Mucosa of rectum (tissue), 2 donors: Measurements from ENCODE around the gene SH3GLB1.

ENCODE experiments used
- H3K27ac ChIP-seq, 2 donors: one replicate each; pipeline ENCODE4 v1.7.0; 2013; ENCODE audit warnings: inconsistent platforms in 2 of 2, low read depth in 2 of 2, low read length in 2 of 2
- H3K27me3 ChIP-seq, 2 donors: one replicate each; pipeline ENCODE4 v1.7.0; 2013; ENCODE audit warnings: low read length in 2 of 2; ENCODE audit not compliant: control insufficient read depth in 2 of 2, insufficient read depth in 2 of 2
- H3K36me3 ChIP-seq, 2 donors: one replicate each; pipeline ENCODE4 v1.7.0; 2013; ENCODE audit warnings: low read length in 2 of 2; ENCODE audit not compliant: control insufficient read depth in 2 of 2, insufficient read depth in 2 of 2
- H3K4me1 ChIP-seq, 2 donors: one replicate each; pipeline ENCODE4 v1.7.0; 2013; ENCODE audit warnings: low read length in 2 of 2, mild to moderate bottlenecking in 1 of 2; ENCODE audit not compliant: control insufficient read depth in 2 of 2, insufficient read depth in 2 of 2
- H3K4me3 ChIP-seq, 2 donors: one replicate each; pipeline ENCODE4 v1.7.0; 2013; ENCODE audit warnings: low read length in 2 of 2
- H3K9ac ChIP-seq, 2 donors: one replicate each; pipeline ENCODE4 v1.7.0; 2013; ENCODE audit warnings: low read length in 2 of 2, low read depth in 1 of 2, mild to moderate bottlenecking in 1 of 2
- H3K9me3 ChIP-seq, 2 donors: one replicate each; pipeline ENCODE4 v1.7.0; 2013; ENCODE audit warnings: low read length in 2 of 2; ENCODE audit not compliant: control insufficient read depth in 2 of 2
- donor health status: healthy.
- donor health status: Normal muscosa, but diverticular disease.

Gene SH3GLB1

GRCh38 chr1:86753700-86754099 is 49.3 kb downstream of the SH3GLB1 start:
- Histone ChIP-seq H3K27ac (no peak overlapping the region), H3K9me3 (no peaks in the 10 kb centered on the region), H3K4me1 (peaks cover 9 to 27% of the 10 kb centered on the region in 2 donors), H3K4me3 (no peak overlapping the region), H3K9ac (no peak overlapping the region), H3K27me3 (no peaks in the 10 kb centered on the region), H3K36me3 (no peaks in the 10 kb centered on the region)

- no peak overlapping the region for H3K4me3 ChIP-seq
- H3K27ac ChIP-seq = no peak overlapping the region
- H3K9me3 ChIP-seq = no peaks in the 10 kb centered on the region
- H3K9ac ChIP-seq = no peak overlapping the region
- H3K27me3 ChIP-seq = no peaks in the 10 kb centered on the region
- H3K4me1 ChIP-seq = peaks cover 13 to 29% of the 10 kb centered on the region in 2 donors
- H3K36me3 ChIP-seq = no peaks in the 10 kb centered on the region
Observed at GRCh38 chr1:86754265-86754974, 50.0 kb downstream of the SH3GLB1 start.

GRCh38 chr1:86756062-86756406 is 51.7 kb downstream of the SH3GLB1 start:
- Histone ChIP-seq H3K36me3 (no peaks in the 10 kb centered on the region), H3K9ac (no peak overlapping the region), H3K27ac (peak overlapping the region in 1 of 2 donors; percentile 28), H3K4me1 (peaks cover 13 to 29% of the 10 kb centered on the region in 2 donors), H3K9me3 (no peaks in the 10 kb centered on the region), H3K4me3 (peak overlapping the region; percentile 10 to 20), H3K27me3 (no peaks in the 10 kb centered on the region)

- Histone ChIP-seq H3K27ac (peak overlapping the region in 1 of 2 donors; percentile 38), H3K4me3 (no peak overlapping the region), H3K9me3 (no peaks in the 10 kb centered on the region)
Observed at GRCh38 chr1:86757272-86757984, 53.1 kb downstream of the SH3GLB1 start.

GRCh38 chr1:86758570-86758969 is 54.2 kb downstream of the SH3GLB1 start:
- H3K9me3 ChIP-seq = no peaks in the 10 kb centered on the region
- H3K4me1 ChIP-seq = peaks cover 13 to 27% of the 10 kb centered on the region in 2 donors
- H3K36me3 ChIP-seq = no peaks in the 10 kb centered on the region
- no peak overlapping the region for H3K9ac ChIP-seq
- peak overlapping the region; percentile 3 to 10 for H3K27ac ChIP-seq
- H3K27me3 ChIP-seq = no peaks in the 10 kb centered on the region
- H3K4me3 ChIP-seq = no peak overlapping the region

More at GRCh38 chr1:86757272-86757984, 53.1 kb downstream of the SH3GLB1 start:
- Histone ChIP-seq H3K27me3 (no peaks in the 10 kb centered on the region), H3K36me3 (no peaks in the 10 kb centered on the region), H3K4me1 (peaks cover 13 to 29% of the 10 kb centered on the region in 2 donors), H3K9ac (no peak overlapping the region)

- H3K9ac ChIP-seq = no peak overlapping the region
- no peak overlapping the region for H3K4me3 ChIP-seq
- no peaks in the 10 kb centered on the region for H3K27me3 ChIP-seq
- peaks cover 13 to 16% of the 10 kb centered on the region in 2 donors for H3K4me1 ChIP-seq
- no peak overlapping the region for H3K27ac ChIP-seq
- H3K9me3 ChIP-seq = no peaks in the 10 kb centered on the region
- no peaks in the 10 kb centered on the region for H3K36me3 ChIP-seq
Observed at GRCh38 chr1:86760199-86760598, 55.8 kb downstream of the SH3GLB1 start.

GRCh38 chr1:86762336-86762735 is 58.0 kb downstream of the SH3GLB1 start:
- Histone ChIP-seq H3K9me3 (no peaks in the 10 kb centered on the region), H3K4me3 (no peak overlapping the region), H3K4me1 (peaks cover 7% of the 10 kb centered on the region in 2 donors), H3K27me3 (no peaks in the 10 kb centered on the region), H3K36me3 (no peaks in the 10 kb centered on the region), H3K9ac (no peak overlapping the region), H3K27ac (no peak overlapping the region)

GRCh38 chr1:86764523-86764922 is 60.1 kb downstream of the SH3GLB1 start:
- Histone ChIP-seq H3K9ac (no peak overlapping the region), H3K4me1 (no peaks in the 10 kb centered on the region), H3K27me3 (no peaks in the 10 kb centered on the region), H3K9me3 (no peaks in the 10 kb centered on the region), H3K36me3 (no peaks in the 10 kb centered on the region), H3K27ac (no peak overlapping the region), H3K4me3 (no peak overlapping the region)

- Histone ChIP-seq H3K4me3 (no peak overlapping the region), H3K9me3 (no peaks in the 10 kb centered on the region), H3K4me1 (no peaks in the 10 kb centered on the region), H3K27ac (no peak overlapping the region), H3K36me3 (no peaks in the 10 kb centered on the region), H3K9ac (no peak overlapping the region), H3K27me3 (no peaks in the 10 kb centered on the region)
Observed at GRCh38 chr1:86765073-86765472, 60.7 kb downstream of the SH3GLB1 start.

- Histone ChIP-seq H3K9me3 (no peaks in the 10 kb centered on the region), H3K9ac (no peak overlapping the region), H3K27me3 (no peaks in the 10 kb centered on the region), H3K27ac (no peak overlapping the region), H3K4me3 (no peak overlapping the region), H3K36me3 (no peaks in the 10 kb centered on the region), H3K4me1 (no peaks in the 10 kb centered on the region)
Observed at GRCh38 chr1:86765674-86766073, 61.3 kb downstream of the SH3GLB1 start.
